Caco-2 (cell line): ENCODE measurements around the gene ABCD2. TPM values are rescaled to one million over a fixed set of nuclear protein-coding genes. Genes with fewer than 3 reads are reported as not detected.
"Not testable (repeated sequence)": the region's sequence is repeated elsewhere in the genome, so short reads cannot be mapped to it uniquely, and the experiment has no call there.

Source experiments
- BruUV-seq: library from RNA; stranded (reverse); fragments of 400-500 nt; replicated peaks from 2 replicates; lab custom pipeline; 2021; lab: Mats Ljungman, UMichigan
- CTCF ChIA-PET: fragments of 300-600 bp; sonication (Branson Sonifier 250); formaldehyde crosslinking; loops from one replicate; lab custom pipeline; 2022; ENCODE audit warnings: antibody characterized with exemption; lab: Charles Lee
- POLR2A ChIA-PET: fragments of 300-600 bp; sonication (Branson Sonifier 250); formaldehyde crosslinking; loops from one replicate; lab custom pipeline; 2022; ENCODE audit warnings: antibody characterized with exemption; lab: Charles Lee
- DNase-seq, 2 experiments: peaks; one replicate each; pipeline versions ENCODE4 v3.0.0 to v3.0.0-alpha.2; 2020 to 2022
- H3K27me3 ChIP-seq: replicated peaks from 2 replicates; pipeline ENCODE4 v1.6.0; 2011; ENCODE audit warnings: low read length; ENCODE audit not compliant: control insufficient read depth, insufficient read depth
- H3K36me3 ChIP-seq: 2 replicates; pipeline ENCODE4 v1.5.1; 2011; ENCODE audit warnings: low read length; ENCODE audit not compliant: control insufficient read depth, insufficient read depth
- H3K4me1 ChIP-seq: fragments of 250-450 bp; sonication (Bioruptor Pico); 2 replicates; pipeline ENCODE4 v1.5.1; 2020; ENCODE audit warnings: mild to moderate bottlenecking
- H3K4me3 ChIP-seq: 2 replicates; pipeline ENCODE4 v1.5.1; 2011; ENCODE audit warnings: low read depth, mild to moderate bottlenecking, control low read depth, low read length
- H3K9me3 ChIP-seq: fragments of 250-450 bp; sonication (Bioruptor Pico); 2 replicates; pipeline ENCODE4 v1.5.1; 2020; ENCODE audit warnings: mild to moderate bottlenecking, moderate library complexity
- H3K27ac Mint-ChIP-seq: one replicate; pipeline ENCODE4 v1.8.0; 2022; ENCODE audit warnings: mixed read lengths; ENCODE audit not compliant: unreplicated experiment
- H3K27me3 Mint-ChIP-seq: one replicate; pipeline ENCODE4 v1.8.0; 2022; ENCODE audit warnings: mixed read lengths; ENCODE audit not compliant: insufficient read depth, unreplicated experiment
- H3K36me3 Mint-ChIP-seq: one replicate; pipeline ENCODE4 v1.8.0; 2022; ENCODE audit warnings: mild to moderate bottlenecking, mixed read lengths; ENCODE audit not compliant: insufficient read depth, unreplicated experiment
- H3K4me1 Mint-ChIP-seq: one replicate; pipeline ENCODE4 v1.8.0; 2022; ENCODE audit warnings: low read depth, mixed read lengths; ENCODE audit not compliant: unreplicated experiment
- H3K4me3 Mint-ChIP-seq: one replicate; pipeline ENCODE4 v1.8.0; 2022; ENCODE audit warnings: mild to moderate bottlenecking, moderate library complexity, mixed read lengths; ENCODE audit not compliant: unreplicated experiment
- H3K9me3 Mint-ChIP-seq: one replicate; pipeline ENCODE4 v1.8.0; 2022; ENCODE audit warnings: mixed read lengths; ENCODE audit not compliant: unreplicated experiment
- CTCF ChIP-seq, 2 experiments: fragments of 200-600 bp in 1 of 2; IDR thresholded peaks; 1 replicate in 1 of 2; 2 replicates in 1 of 2; pipeline versions ENCODE4 v1.5.1 to v1.8.0; 2011 to 2022; ENCODE audit warnings: antibody characterized with exemption in 1 of 2, control low read depth in 1 of 2, inconsistent platforms in 1 of 2, low read depth in 1 of 2, low read length in 1 of 2, mild to moderate bottlenecking in 1 of 2, moderate library complexity in 1 of 2; ENCODE audit not compliant: insufficient read depth in 1 of 2, severe bottlenecking in 1 of 2, unreplicated experiment in 1 of 2
- intact Hi-C: fragments of 100-400 bp; cut with micrococcal nuclease; formaldehyde crosslinking; loops from one replicate; pipeline ENCODE4 v1.10.0; 2022; ENCODE audit not compliant: unreplicated experiment
- total RNA-seq: library from RNA; stranded (reverse); gene quantifications from 2 replicates; pipeline ENCODE4 v1.2.3, GENCODE V29; 2022

ABCD2 gene
- total RNA-seq, 1 experiment from 2014 or later = not detected

DNA sequence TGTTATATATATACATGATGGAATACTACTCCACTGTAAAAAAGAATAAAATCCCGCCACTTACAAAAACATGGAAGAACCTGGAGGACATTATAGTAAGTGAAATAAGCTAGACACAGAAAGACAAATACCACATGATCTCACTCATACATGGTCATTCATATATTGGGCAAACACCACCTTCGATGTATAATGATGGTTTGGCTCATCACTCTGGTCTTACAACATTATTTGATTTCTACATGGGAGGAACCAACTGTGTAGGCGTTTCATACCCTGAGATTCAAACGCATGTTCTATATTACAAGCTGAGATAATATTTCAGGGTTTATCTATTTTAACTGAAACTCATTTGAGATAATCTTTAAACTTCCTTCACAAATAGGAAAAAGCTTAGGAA is 48.3 kb downstream of the ABCD2 start:
- peaks cover 11% of the 10 kb centered on the region for H3K4me1 Mint-ChIP-seq
- intact Hi-C loops = no loop called here
- no peak for DNase-seq
- no TSS peak for BruUV-seq
- no peaks in the 10 kb centered on the region for H3K27me3 Mint-ChIP-seq
- no peaks in the 10 kb centered on the region for H3K36me3 Mint-ChIP-seq
- TF ChIP-seq CTCF (IDR thresholded peaks at IDR 0.05; ENCODE audit: insufficient read depth in 1 of 2, low read depth in 1 of 2, low read length in 1 of 2, severe bottlenecking in 1 of 2, unreplicated experiment in 1 of 2) = no peak
- Histone ChIP-seq H3K4me3 (no peak overlapping the region), H3K9me3 (no peaks in the 10 kb centered on the region; the same call in 1 of the 2 replicates), H3K36me3 (no peaks in the 10 kb centered on the region), H3K27me3 (no peaks in the 10 kb centered on the region), H3K4me1 (no peaks in the 10 kb centered on the region)
- H3K27ac Mint-ChIP-seq = no peak overlapping the region
- no peaks in the 10 kb centered on the region for H3K9me3 Mint-ChIP-seq
- H3K4me3 Mint-ChIP-seq = no peak overlapping the region
- ChIA-PET POLR2A (no interaction called here), CTCF (no interaction called here)

GRCh38 chr12:39553476-39553875 is 66.1 kb downstream of the ABCD2 start:
- BruUV-seq = no TSS peak
- Histone ChIP-seq H3K36me3 (no peaks in the 10 kb centered on the region), H3K4me3 (no peak overlapping the region), H3K4me1 (no peaks in the 10 kb centered on the region), H3K9me3 (peaks cover 7% of the 10 kb centered on the region), H3K27me3 (no peaks in the 10 kb centered on the region)
- ChIA-PET CTCF (no interaction called here), POLR2A (no interaction called here)
- Mint-ChIP-seq H3K4me3 (no peak overlapping the region), H3K4me1 (no peaks in the 10 kb centered on the region), H3K27ac (no peak overlapping the region), H3K9me3 (peaks cover 21% of the 10 kb centered on the region), H3K27me3 (peaks cover 2% of the 10 kb centered on the region), H3K36me3 (no peaks in the 10 kb centered on the region)
- no peak for TF ChIP-seq CTCF (IDR thresholded peaks at IDR 0.05; ENCODE audit: insufficient read depth in 1 of 2, low read depth in 1 of 2, low read length in 1 of 2, severe bottlenecking in 1 of 2, unreplicated experiment in 1 of 2)
- intact Hi-C loops = no loop called here
- DNase-seq = no peak

- H3K9me3 Mint-ChIP-seq, POLR2A ChIA-PET, BruUV-seq, H3K36me3 Mint-ChIP-seq, DNase-seq, H3K9me3 ChIP-seq, H3K27ac Mint-ChIP-seq, H3K4me1 ChIP-seq, CTCF ChIA-PET, H3K4me1 Mint-ChIP-seq, H3K27me3 ChIP-seq, H3K27me3 Mint-ChIP-seq, H3K4me3 Mint-ChIP-seq, H3K4me3 ChIP-seq, H3K36me3 ChIP-seq: not testable (repeated sequence)
- intact Hi-C loops = loop anchor here (10.0 kb wide), 1 partner anchor 179 kb away; no protein-coding TSS in a partner anchor
These were observed 75.4 kb downstream of the ABCD2 start for GRCh38 chr12:39544211-39544610.

DNA sequence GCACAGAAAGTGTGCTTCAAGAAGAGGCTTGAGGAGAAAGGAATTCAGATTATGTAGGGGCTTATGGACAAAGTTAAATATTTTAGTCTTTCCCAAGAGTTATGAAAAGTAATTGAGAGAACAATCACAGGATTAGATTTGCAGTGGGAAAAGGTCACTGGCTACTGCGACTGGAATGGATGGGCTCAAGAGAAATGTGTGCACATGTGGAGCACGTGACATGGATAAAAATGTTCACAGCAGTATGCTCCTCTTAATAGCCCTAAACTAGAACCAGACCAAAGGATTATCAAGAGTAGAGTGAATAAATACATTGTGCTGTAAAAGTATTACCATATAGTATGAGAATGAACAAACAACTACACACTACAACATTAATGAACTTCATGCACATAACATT is 78.1 kb downstream of the ABCD2 start:
- no peak overlapping the region for H3K4me3 ChIP-seq
- no peaks in the 10 kb centered on the region for H3K27me3 ChIP-seq
- ChIA-PET POLR2A (no interaction called here), CTCF (no interaction called here)
- no peaks in the 10 kb centered on the region for H3K27me3 Mint-ChIP-seq
- TF ChIP-seq CTCF (IDR thresholded peaks at IDR 0.05; ENCODE audit: insufficient read depth in 1 of 2, low read depth in 1 of 2, low read length in 1 of 2, severe bottlenecking in 1 of 2, unreplicated experiment in 1 of 2) = no peak
- no peaks in the 10 kb centered on the region for H3K4me1 Mint-ChIP-seq
- no peak for DNase-seq
- no peaks in the 10 kb centered on the region for H3K36me3 ChIP-seq
- no peak overlapping the region for H3K27ac Mint-ChIP-seq
- intact Hi-C loops = loop anchor here (10.0 kb wide), 1 partner anchor 177 kb away; no protein-coding TSS in a partner anchor
- H3K4me1 ChIP-seq = no peaks in the 10 kb centered on the region
- H3K4me3 Mint-ChIP-seq = no peak overlapping the region
- BruUV-seq = no TSS peak
- H3K9me3 ChIP-seq = no peaks in the 10 kb centered on the region
- no peaks in the 10 kb centered on the region for H3K9me3 Mint-ChIP-seq
- H3K36me3 Mint-ChIP-seq = no peaks in the 10 kb centered on the region
